GM23338 (cell line): ENCODE results near the gene KIAA1755. TPM values are rescaled to one million over a fixed set of nuclear protein-coding genes. Genes with fewer than 3 reads are reported as not detected.
"Not testable (repeated sequence)": the region's sequence is repeated elsewhere in the genome, so short reads cannot be mapped to it uniquely, and the experiment has no call there.

ENCODE experiments used
- ATAC-seq: fragments of 200-7000 bp; cut with Tn5 transposase; 3 replicates; pipeline ENCODE4 v1.9.1; 2020
- DNase-seq: peaks from one replicate; pipeline ENCODE4 v3.0.0-alpha.2; 2015; ENCODE audit warnings: low spot score
- H2AFZ ChIP-seq: fragments of 200-600 bp; sonication (generic); 2 replicates; pipeline ENCODE4 v1.8.0; 2016; ENCODE audit warnings: antibody characterized with exemption, mild to moderate bottlenecking, moderate library complexity
- H3F3A ChIP-seq: fragments of 200-600 bp; sonication (generic); replicated peaks from 2 replicates; pipeline ENCODE4 v1.8.0; 2017; ENCODE audit warnings: antibody characterized with exemption, mixed run types, low read depth
- H3K27ac ChIP-seq: fragments of 200-600 bp; sonication (generic); 2 replicates; pipeline ENCODE4 v1.6.1; 2016; ENCODE audit warnings: low read depth
- H3K27me3 ChIP-seq: fragments of 200-600 bp; sonication (generic); 2 replicates; pipeline ENCODE4 v1.8.0; 2016; ENCODE audit warnings: mild to moderate bottlenecking, mixed run types, moderate library complexity; ENCODE audit not compliant: insufficient read depth
- H3K36me3 ChIP-seq: fragments of 200-600 bp; sonication (generic); 2 replicates; pipeline ENCODE4 v1.8.0; 2016; ENCODE audit warnings: mild to moderate bottlenecking; ENCODE audit not compliant: insufficient read depth
- H3K4me1 ChIP-seq: fragments of 200-600 bp; sonication (generic); 2 replicates; pipeline ENCODE4 v1.8.0; 2016; ENCODE audit warnings: mild to moderate bottlenecking, moderate library complexity; ENCODE audit not compliant: insufficient read depth
- H3K4me2 ChIP-seq: fragments of 200-600 bp; sonication (generic); 2 replicates; pipeline ENCODE4 v1.7.1; 2017; ENCODE audit warnings: mixed run types
- H3K4me3 ChIP-seq: fragments of 200-600 bp; sonication (generic); 2 replicates; pipeline ENCODE4 v1.6.1; 2016; ENCODE audit warnings: mixed run types
- H3K79me2 ChIP-seq: fragments of 200-600 bp; sonication (generic); replicated peaks from 2 replicates; pipeline ENCODE4 v1.8.0; 2017; ENCODE audit warnings: mild to moderate bottlenecking; ENCODE audit not compliant: insufficient read depth
- H3K9me2 ChIP-seq: fragments of 200-600 bp; sonication (generic); 2 replicates; pipeline ENCODE4 v1.8.0; 2017; ENCODE audit not compliant: insufficient read depth
- H4K20me1 ChIP-seq: fragments of 200-600 bp; sonication (generic); replicated peaks from 2 replicates; pipeline ENCODE4 v1.8.0; 2017; ENCODE audit warnings: mild to moderate bottlenecking; ENCODE audit not compliant: insufficient read depth
- H3K27ac Mint-ChIP-seq: 2 replicates; pipeline ENCODE4 v1.8.0; 2020; ENCODE audit warnings: inconsistent platforms, mild to moderate bottlenecking, moderate library complexity, mixed read lengths
- H3K27me3 Mint-ChIP-seq: 3 replicates; pipeline ENCODE4 v1.8.0; 2022; ENCODE audit warnings: low read depth, mild to moderate bottlenecking, moderate library complexity, mixed read lengths, inconsistent platforms; ENCODE audit not compliant: insufficient read depth, poor library complexity
- H3K36me3 Mint-ChIP-seq: 3 replicates; pipeline ENCODE4 v1.8.0; 2021; ENCODE audit warnings: low read depth, mild to moderate bottlenecking, inconsistent platforms, moderate library complexity, mixed read lengths
- H3K4me1 Mint-ChIP-seq: 3 replicates; pipeline ENCODE4 v1.8.0; 2020; ENCODE audit warnings: mild to moderate bottlenecking, inconsistent platforms, mixed read lengths
- H3K4me3 Mint-ChIP-seq: 3 replicates; pipeline ENCODE4 v1.8.0; 2021; ENCODE audit warnings: moderate library complexity, mild to moderate bottlenecking, inconsistent platforms, mixed read lengths
- H3K9me3 Mint-ChIP-seq: 3 replicates; pipeline ENCODE4 v1.8.0; 2020; ENCODE audit warnings: moderate library complexity, mild to moderate bottlenecking, inconsistent platforms, mixed read lengths
- CREB1 ChIP-seq: fragments of 250-450 bp; sonication (Bioruptor Pico); IDR thresholded peaks from 2 replicates; pipeline ENCODE4 v1.5.0; 2020; ENCODE audit warnings: low read depth, mild to moderate bottlenecking, moderate library complexity
- CTCF ChIP-seq, 2 experiments: fragments of 200-600 bp in 1 of 2; sonication (generic) in 1 of 2; conservative IDR thresholded peaks; 2 replicates each; pipeline versions ENCODE4 v1.5.1 to v1.6.1; 2016 to 2017; ENCODE audit warnings: antibody characterized with exemption in 2 of 2, low read depth in 2 of 2, mild to moderate bottlenecking in 2 of 2, moderate library complexity in 1 of 2
- ETS1 ChIP-seq: IDR thresholded peaks from 2 replicates; pipeline ENCODE4 v1.6.1; 2016; ENCODE audit warnings: antibody characterized with exemption
- EZH2 ChIP-seq: fragments of 200-600 bp; sonication (generic); IDR thresholded peaks from one replicate; pipeline ENCODE4 v1.8.0; 2017; ENCODE audit warnings: antibody characterized with exemption, mild to moderate bottlenecking, low read depth; ENCODE audit not compliant: unreplicated experiment
- JUNB ChIP-seq: IDR thresholded peaks from one replicate; pipeline ENCODE4 v1.6.1; 2016; ENCODE audit warnings: antibody characterized with exemption; ENCODE audit not compliant: unreplicated experiment
- NANOG ChIP-seq: IDR thresholded peaks from 2 replicates; pipeline ENCODE4 v1.6.1; 2016; ENCODE audit warnings: antibody characterized with exemption, borderline replicate concordance
- REST ChIP-seq: IDR thresholded peaks from one replicate; pipeline ENCODE4 v1.6.1; 2018; ENCODE audit warnings: antibody characterized with exemption; ENCODE audit not compliant: unreplicated experiment
- STAT1 ChIP-seq: IDR thresholded peaks from one replicate; pipeline ENCODE4 v1.6.1; 2016; ENCODE audit warnings: antibody characterized with exemption; ENCODE audit not compliant: unreplicated experiment
- ZNF331 ChIP-seq: fragments of 250-450 bp; sonication (Bioruptor Pico); IDR thresholded peaks from 2 replicates; pipeline ENCODE4 v1.5.0; 2020; ENCODE audit warnings: low read depth, mild to moderate bottlenecking, moderate library complexity
- polyA plus RNA-seq: library from polyadenylated mRNA; unstranded; fragments of >200 nt; fragmentation: Nextera tagmentation; extraction: Ambion mirVana; gene quantifications from 2 replicates; pipeline ENCODE4 v1.2.1, GENCODE V29; 2016
- total RNA-seq: library from RNA; depleted of rRNA; stranded (reverse); fragments of >200 nt; shearing (Covaris generic); gene quantifications from 2 replicates; pipeline ENCODE4 v1.2.3, GENCODE V29; 2014

KIAA1755 gene
- total and polyA plus RNA-seq, 2 experiments from 2014 or later = 0.28 TPM; not detected in 1

GRCh38 chr20:38252292-38253288 is 7.9 kb downstream of the KIAA1755 start (continued):
- TF ChIP-seq CREB1 (CRISPR knock-in tag) (no peak), NANOG (no peak), EZH2 (no peak), JUNB (no peak), ZNF331 (CRISPR knock-in tag) (no peak), STAT1 (no peak), REST (no peak)

GRCh38 chr20:38251441-38251840 is 9.1 kb downstream of the KIAA1755 start:
- H3K4me1 Mint-ChIP-seq = peaks cover 13% of the 10 kb centered on the region
- DNase-seq, H3K79me2 ChIP-seq: not testable (repeated sequence)

GRCh38 chr20:38250609-38251008 is 9.9 kb downstream of the KIAA1755 start:
- H3K4me2 ChIP-seq = no peak overlapping the region
- no peaks in the 10 kb centered on the region for H3F3A ChIP-seq
- Mint-ChIP-seq H3K36me3 (no peaks in the 10 kb centered on the region; the same call in 2 of the 3 replicates), H3K4me1 (peaks cover 13% of the 10 kb centered on the region), H3K4me3 (no peak overlapping the region), H3K27ac (no peak overlapping the region), H3K9me3 (peaks cover 6% of the 10 kb centered on the region), H3K27me3 (peaks cover 7% of the 10 kb centered on the region)
- no peaks in the 10 kb centered on the region for H3K27me3 ChIP-seq
- H4K20me1 ChIP-seq = no peaks in the 10 kb centered on the region
- ATAC-seq (no peak), DNase-seq (peak; percentile 37)
- H3K9me2 ChIP-seq = no peaks in the 10 kb centered on the region
- H2AFZ ChIP-seq = 0 out of 2 replicates have a peak overlapping the region, but pooled peaks have one; percentile 29
- TF ChIP-seq NANOG (no peak), ZNF331 (CRISPR knock-in tag) (no peak), ETS1 (no peak), CTCF (conservative IDR thresholded peaks at IDR 0.05; ENCODE audit: low read depth in 2 of 2) (no peak)
- no peaks in the 10 kb centered on the region for H3K36me3 ChIP-seq
- no peak overlapping the region for H3K27ac ChIP-seq
- H3K4me3 ChIP-seq = no peak overlapping the region
- peaks cover 4% of the 10 kb centered on the region; the same call in 1 of the 2 replicates for H3K4me1 ChIP-seq
- no peaks in the 10 kb centered on the region for H3K79me2 ChIP-seq

More at GRCh38 chr20:38251441-38251840, 9.1 kb downstream of the KIAA1755 start:
- not testable (repeated sequence) for H4K20me1 ChIP-seq, H3K4me2 ChIP-seq, H3K27me3 Mint-ChIP-seq, H3K36me3 ChIP-seq, H3K4me1 ChIP-seq, ATAC-seq, H3K9me3 Mint-ChIP-seq, H3K27ac ChIP-seq, H2AFZ ChIP-seq, H3K4me3 Mint-ChIP-seq, H3K27me3 ChIP-seq, H3F3A ChIP-seq, H3K4me3 ChIP-seq, H3K27ac Mint-ChIP-seq, H3K9me2 ChIP-seq, H3K36me3 Mint-ChIP-seq
